HG03196 (cell line): ENCODE measurements around the gene IL1RAP.

Experiments used
- ATAC-seq: cut with Tn5 transposase; IDR thresholded peaks from one replicate; pipeline ENCODE4 v1.9.1; 2021; ENCODE audit not compliant: unreplicated experiment

IL1RAP gene

DNA sequence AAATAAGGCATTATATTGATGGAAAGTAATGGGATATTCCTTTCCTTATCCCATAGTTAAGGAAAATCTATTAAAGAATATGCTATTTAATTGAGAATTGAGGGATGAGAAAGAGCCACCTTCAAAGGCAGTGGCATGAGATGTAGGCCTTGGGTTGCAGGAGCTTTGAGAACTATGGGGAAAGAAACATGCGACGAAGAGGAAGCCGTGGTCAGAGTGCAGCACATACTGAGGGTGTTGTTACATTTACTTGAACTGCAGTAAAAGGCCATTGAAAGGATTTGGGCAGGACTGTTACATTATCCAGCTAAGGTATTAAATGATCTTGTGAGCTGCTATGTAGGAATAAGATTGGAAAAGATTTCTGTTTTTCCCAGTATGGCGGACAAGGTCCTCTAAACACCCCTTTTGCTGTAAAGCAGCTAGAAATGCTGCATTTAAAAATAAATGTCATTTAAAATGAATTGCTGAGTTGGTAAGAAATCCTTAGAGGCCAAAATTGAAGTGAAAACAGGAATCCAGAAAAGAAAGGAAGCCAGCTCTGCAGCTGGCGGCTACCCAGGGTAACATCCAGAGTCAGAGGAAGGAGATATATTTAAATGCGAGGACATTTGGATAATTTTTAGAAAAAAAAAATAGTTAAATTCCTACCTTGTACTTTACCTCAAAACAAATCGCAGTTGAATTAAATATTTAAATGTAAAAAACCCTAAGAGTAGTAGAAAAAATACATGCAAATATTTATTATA lies 61.7 kb downstream of the IL1RAP start:
- ATAC-seq = no peak

GRCh38 chr3:190577225-190577624 lies 63.3 kb downstream of the IL1RAP start:
- ATAC-seq = no peak

- ATAC-seq = no peak
These were observed 65.7 kb downstream of the IL1RAP start for GRCh38 chr3:190579514-190580137.

DNA sequence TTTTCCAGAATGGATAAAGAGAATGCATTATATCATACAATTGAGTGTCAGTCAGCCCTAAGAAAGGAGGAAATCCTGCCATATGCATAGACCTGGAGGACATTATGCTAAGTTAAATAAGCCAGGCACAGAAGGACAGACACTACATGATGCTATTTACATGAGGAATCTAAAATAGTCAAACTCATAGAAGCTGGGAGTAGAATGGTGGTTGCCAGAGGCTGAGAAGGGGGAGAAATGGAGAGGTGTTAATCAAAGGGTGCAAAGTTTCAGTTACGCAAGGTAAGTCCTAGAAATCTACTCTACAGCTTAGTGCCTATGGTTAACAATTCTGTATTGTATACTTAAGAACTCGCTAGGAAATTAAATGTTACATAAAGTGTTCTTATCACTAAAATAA lies 66.5 kb downstream of the IL1RAP start:
- no peak for ATAC-seq

GRCh38 chr3:190581041-190581541 lies 67.2 kb downstream of the IL1RAP start:
- ATAC-seq = no peak

DNA sequence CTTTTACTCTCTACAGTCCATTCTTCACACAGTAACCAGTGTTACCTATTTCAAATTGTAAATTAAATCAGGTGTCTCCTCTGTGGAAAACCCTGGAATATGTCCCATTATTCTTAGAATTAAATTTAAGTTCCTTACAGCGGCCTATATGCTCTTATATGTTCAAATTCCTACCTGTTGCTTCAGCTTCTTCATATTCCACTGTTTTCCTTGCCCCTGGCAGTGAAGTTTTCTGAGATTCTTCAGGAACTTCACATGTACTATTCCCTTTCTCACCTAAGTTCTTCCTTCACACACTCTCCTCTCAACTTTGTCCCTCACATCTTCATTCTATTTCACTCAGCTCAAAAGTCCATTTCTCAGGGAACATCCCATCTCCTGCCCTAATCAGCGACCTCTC lies 68.8 kb downstream of the IL1RAP start:
- no peak for ATAC-seq

DNA sequence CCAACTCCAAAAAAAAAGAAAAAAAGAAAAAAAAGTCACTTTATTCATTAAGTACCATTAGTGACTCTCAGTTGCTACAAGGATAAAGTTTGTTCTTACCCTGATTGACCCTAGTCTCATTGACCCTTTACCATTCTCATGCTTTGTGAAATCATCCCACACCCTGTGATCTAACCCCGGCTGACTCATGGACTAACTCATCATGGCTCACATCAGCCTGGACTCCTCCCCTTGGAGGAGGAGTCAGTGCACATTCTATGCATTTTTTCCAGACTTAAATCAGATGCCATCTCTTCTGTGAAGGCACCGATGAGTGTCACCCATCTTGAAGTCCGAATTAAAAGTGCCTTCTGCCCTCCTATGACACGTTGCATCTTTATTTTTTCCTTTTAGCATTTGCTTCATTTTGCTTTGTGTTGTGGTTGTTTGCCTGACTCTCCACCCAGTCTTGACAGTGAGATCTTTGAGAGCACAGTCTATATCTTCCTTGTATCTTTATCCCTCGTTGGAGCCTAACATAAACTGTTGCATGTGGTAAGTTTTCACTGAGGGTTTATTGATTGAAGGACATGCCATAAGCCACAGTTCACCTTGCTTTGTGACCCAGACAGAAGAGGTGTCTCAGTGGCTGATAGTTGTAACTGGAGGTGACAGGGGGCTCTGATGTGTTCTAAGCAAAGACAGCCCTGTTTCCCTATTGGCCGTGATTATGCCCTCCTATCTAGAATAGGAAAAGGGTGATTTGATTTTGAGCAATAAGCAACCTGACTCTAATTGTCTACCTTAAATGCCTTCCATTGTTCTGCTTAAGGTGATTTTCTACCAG lies 72.1 kb downstream of the IL1RAP start:
- ATAC-seq = peak; percentile 4

- ATAC-seq = peak; percentile 96
These were observed 72.7 kb downstream of the IL1RAP start for GRCh38 chr3:190586631-190587011.

DNA sequence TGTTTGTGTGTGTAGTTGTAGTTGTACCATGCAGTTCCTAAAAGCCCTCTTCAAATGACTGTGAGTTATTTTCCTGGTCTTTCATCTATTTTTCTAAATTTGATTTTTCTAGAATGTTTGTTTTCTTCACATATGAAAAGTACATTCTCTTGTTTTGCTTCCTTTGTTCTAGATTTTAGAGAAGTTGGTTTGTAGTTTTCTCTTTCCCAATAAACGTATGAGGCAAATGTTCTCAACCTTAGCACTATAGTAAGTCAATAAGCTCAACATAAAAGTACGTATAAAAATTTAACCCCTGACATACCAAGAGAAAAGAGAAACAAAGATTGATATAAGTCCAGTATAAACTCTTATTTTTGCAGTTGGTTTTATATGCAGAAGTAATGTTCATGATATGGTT lies 74.7 kb downstream of the IL1RAP start:
- no peak for ATAC-seq

GRCh38 chr3:190589326-190589725 lies 75.4 kb downstream of the IL1RAP start:
- ATAC-seq = no peak

DNA sequence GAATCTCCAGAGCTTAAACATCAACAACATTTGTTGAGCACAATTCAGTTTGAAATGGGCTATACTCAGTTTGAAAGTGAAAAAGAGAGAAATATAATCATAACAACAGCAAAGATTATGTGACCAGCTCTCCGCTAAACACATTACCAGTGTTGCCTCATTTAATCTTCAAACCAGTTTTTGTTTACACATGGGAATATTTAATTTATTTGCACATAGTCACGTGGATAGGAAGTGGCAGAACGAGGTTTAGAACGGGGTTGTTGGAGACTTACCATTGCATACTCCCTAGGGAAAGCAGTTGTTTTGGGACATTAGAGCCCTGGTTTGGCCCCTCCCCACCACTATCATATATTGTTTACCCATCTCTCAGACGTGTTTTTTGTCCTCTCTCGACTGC lies 77.2 kb downstream of the IL1RAP start:
- ATAC-seq = no peak

- ATAC-seq = no peak
These were observed 79.2 kb downstream of the IL1RAP start for GRCh38 chr3:190593075-190593474.

GRCh38 chr3:190594171-190594570 lies 80.3 kb downstream of the IL1RAP start:
- ATAC-seq = no peak

DNA sequence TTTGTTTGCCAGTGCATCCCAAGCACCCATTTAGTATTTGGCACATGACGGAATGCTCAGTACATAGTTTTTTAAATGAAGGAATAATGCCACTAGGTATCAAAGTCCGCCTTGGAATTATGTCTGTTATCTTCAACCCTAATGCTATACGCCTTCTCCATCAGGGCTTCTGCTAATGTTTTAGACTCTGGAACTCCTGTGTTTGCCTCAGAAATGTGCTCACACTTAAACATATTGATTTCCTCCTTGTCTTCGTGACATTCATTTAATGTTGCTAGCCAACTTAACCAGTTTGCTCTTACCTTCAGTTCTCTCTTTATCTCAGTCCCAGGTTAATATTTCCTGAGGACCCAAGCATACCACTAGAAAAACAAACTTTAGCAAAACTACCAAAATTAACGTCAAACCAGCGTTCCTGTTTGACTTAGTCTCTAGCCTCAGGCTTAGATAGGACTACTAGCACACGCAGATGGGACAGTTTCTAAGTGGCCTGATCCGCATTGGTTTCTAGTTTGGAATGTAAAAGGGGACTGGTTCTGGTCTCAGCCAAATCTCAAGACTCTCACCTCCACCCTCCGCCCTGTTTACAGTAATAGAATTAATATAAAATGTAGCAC lies 81.4 kb downstream of the IL1RAP start:
- no peak for ATAC-seq

GRCh38 chr3:190595807-190596206 lies 81.9 kb downstream of the IL1RAP start:
- no peak for ATAC-seq

DNA sequence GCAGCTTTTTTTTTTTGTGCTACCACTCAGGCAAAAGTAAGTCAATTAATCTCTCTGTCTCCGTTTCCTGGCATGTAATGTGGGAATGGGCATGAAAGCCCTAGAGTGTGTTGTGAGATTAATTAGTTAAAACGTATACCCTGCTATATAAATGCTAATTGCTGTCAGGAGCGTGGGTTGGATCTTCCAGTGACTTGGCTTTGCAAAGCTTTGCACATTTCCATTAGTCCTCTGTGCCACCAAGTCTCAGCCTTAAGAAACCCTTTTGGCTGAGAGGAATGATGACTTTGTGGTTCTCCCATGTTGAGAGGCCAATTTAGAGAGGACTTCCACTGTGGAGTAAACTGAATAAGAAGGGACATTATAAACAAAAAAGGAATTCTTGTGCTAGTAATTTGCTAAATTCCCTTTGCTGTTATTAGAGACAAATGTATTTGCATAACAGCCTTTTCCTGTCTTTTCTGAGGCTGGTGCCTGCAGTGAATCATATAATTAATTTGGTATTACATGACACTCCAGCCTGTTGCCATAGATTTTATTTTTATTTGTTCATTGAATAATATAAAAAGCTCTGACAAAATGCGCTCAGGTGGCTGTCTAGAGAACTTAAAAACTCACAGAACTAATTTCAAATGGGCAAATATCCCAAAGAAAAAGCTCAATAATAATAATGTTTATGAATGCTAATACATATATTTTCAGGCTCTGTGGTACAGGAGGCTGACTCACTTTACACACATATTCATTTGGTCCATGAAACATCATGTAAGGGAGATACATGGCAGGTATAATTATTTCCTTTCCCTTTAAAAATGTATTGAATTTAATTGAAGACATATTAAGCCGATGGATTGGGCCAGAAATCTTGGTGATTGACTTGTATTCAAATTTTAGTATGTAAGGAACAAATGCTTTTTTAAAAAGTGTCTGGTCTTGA lies 82.7 kb downstream of the IL1RAP start:
- no peak for ATAC-seq

GRCh38 chr3:190597291-190597690 lies 83.4 kb downstream of the IL1RAP start:
- no peak for ATAC-seq

DNA sequence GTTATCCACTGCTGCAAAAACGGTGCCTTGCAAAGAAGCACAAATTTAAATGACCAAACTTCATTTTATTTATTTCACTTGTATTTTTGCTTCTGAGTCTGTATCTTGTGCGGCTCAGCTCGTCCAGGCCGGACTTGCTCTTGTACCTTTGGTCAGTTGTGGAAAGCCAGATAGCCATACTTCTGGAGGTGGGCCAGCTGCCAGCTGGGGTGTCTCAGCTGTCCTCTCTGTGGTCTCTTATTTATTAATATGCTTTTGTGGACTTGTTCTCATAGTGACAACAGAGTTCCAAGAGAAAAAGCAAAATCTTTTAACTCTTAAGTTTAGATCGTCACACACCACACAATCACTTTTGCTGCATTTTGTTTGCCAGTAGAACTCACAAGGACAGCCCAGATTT lies 87.7 kb downstream of the IL1RAP start:
- ATAC-seq = no peak

DNA sequence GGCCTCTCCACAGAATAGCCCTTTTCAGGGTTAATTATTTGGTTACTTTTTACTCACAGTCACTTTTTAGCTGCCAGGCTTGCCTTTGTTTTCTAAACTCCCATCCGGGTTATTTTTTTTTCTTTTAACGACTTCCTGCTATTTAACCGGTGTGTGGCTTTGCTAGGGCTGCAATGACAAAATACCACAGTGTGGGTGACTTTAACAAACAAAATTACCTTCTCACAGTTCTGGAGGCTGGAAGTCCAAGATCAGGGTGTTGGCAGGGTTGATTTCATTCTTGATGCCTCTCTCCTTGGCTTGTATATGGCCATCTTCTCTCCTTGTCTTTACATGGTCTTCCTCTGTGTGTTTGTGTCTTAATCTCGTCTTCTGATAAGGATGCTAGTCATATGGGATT lies 91.5 kb downstream of the IL1RAP start:
- no peak for ATAC-seq

- no peak for ATAC-seq
These were observed 92.7 kb downstream of the IL1RAP start for GRCh38 chr3:190606596-190606995.
